ENCODE results near the gene GLP1R.

DNA sequence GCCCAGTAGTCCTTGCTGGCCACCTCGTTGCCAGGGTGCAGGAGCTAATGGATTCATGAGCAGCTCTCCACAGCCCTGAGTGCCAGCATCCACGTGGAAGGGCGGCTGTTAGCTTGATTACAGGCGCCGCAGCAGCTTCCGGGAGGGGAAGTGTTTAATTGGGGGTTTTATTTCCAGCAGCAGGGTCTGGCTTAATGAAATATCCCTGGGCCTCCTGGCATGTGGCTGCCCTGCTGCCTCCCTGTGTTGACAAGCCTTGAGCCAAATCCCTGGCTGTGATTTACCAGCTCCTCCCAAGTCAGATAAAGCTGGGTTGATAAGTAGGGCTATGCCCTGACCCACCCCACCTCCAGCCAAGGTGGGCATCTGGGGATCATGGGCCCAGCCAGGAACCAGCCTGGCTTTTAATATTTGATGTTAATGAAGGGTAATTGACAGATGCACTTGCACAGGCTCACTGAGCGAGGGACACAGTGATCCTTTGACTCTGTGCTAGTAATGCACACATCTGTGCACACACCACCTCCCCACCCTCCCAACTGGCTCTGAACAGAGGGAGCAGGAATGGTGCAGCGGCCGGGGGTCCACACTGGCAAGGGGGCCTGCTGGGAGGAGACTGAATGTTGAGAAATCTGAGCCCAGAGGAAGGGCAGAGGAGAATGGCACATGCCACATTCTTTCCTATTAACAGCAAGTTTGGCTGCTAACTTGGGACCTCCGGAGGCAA lies 13.6 kb downstream of the GLP1R start:
- TF ChIP-seq, protein P1, sequence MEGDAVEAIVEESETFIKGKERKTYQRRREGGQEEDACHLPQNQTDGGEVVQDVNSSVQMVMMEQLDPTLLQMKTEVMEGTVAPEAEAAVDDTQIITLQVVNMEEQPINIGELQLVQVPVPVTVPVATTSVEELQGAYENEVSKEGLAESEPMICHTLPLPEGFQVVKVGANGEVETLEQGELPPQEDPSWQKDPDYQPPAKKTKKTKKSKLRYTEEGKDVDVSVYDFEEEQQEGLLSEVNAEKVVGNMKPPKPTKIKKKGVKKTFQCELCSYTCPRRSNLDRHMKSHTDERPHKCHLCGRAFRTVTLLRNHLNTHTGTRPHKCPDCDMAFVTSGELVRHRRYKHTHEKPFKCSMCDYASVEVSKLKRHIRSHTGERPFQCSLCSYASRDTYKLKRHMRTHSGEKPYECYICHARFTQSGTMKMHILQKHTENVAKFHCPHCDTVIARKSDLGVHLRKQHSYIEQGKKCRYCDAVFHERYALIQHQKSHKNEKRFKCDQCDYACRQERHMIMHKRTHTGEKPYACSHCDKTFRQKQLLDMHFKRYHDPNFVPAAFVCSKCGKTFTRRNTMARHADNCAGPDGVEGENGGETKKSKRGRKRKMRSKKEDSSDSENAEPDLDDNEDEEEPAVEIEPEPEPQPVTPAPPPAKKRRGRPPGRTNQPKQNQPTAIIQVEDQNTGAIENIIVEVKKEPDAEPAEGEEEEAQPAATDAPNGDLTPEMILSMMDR (IDR thresholded peaks at IDR 0.05): no peak
- TF ChIP-seq SIN3A (IDR thresholded peaks at IDR 0.05; ENCODE audit: borderline replicate concordance, insufficient read depth, low read depth, low read length): no peak
- TF ChIP-seq, protein P2, sequence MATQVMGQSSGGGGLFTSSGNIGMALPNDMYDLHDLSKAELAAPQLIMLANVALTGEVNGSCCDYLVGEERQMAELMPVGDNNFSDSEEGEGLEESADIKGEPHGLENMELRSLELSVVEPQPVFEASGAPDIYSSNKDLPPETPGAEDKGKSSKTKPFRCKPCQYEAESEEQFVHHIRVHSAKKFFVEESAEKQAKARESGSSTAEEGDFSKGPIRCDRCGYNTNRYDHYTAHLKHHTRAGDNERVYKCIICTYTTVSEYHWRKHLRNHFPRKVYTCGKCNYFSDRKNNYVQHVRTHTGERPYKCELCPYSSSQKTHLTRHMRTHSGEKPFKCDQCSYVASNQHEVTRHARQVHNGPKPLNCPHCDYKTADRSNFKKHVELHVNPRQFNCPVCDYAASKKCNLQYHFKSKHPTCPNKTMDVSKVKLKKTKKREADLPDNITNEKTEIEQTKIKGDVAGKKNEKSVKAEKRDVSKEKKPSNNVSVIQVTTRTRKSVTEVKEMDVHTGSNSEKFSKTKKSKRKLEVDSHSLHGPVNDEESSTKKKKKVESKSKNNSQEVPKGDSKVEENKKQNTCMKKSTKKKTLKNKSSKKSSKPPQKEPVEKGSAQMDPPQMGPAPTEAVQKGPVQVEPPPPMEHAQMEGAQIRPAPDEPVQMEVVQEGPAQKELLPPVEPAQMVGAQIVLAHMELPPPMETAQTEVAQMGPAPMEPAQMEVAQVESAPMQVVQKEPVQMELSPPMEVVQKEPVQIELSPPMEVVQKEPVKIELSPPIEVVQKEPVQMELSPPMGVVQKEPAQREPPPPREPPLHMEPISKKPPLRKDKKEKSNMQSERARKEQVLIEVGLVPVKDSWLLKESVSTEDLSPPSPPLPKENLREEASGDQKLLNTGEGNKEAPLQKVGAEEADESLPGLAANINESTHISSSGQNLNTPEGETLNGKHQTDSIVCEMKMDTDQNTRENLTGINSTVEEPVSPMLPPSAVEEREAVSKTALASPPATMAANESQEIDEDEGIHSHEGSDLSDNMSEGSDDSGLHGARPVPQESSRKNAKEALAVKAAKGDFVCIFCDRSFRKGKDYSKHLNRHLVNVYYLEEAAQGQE (IDR thresholded peaks at IDR 0.05; ENCODE audit: insufficient read depth in 1 of 2, low read depth in 2 of 2, low read length in 1 of 2): no peak

Measured in Panc1 (cell line).